Measurements from ENCODE around the gene TK1.
A peak's percentile ranks its signal among the peaks of the same experiment; 100 is the strongest.
"Not testable (repeated sequence)": the region's sequence is repeated elsewhere in the genome, so short reads cannot be mapped to it uniquely, and the experiment has no call there.

The TK1 gene

GRCh38 chr17:78180083-78180482 lies 6.8 kb downstream of the TK1 start:
- no peaks in the 10 kb centered on the region for H3K9me3 ChIP-seq (ENCODE audit: low read length)
- no peaks in the 10 kb centered on the region for H3K27me3 ChIP-seq (ENCODE audit: insufficient read depth, low read length)
- H3K36me3 ChIP-seq (ENCODE audit: insufficient read depth, low read length) = peaks cover 61% of the 10 kb centered on the region
- H3K4me1 ChIP-seq (ENCODE audit: insufficient read depth, low read length) = peaks cover 14% of the 10 kb centered on the region
- H2AFZ ChIP-seq (ENCODE audit: low read depth, low read length) = no peak overlapping the region
- no peak overlapping the region for H3K4me3 ChIP-seq (ENCODE audit: low read length)

DNA sequence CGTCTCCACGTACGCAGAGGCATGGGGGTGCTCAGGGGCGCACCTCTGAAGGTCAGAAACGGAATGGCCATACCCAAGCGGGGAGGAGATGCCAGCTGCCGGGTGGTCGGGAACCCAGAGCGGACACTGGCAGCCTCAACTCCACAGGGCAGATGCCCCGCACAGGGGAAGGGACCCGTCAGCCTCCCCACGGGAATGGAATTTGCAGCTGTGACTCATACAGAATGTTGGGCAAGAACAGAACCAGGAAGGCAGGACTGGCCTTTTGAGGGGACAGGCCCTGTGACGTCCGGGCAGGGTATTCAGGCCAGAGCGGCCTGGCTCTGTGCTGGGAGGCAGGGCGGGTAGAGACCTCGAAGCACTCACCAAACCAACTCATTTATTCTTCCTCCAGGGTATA lies 7.5 kb downstream of the TK1 start:
- Histone ChIP-seq H2AFZ (ENCODE audit: low read depth, low read length) (no peak overlapping the region), H3K27me3 (ENCODE audit: insufficient read depth, low read length) (no peaks in the 10 kb centered on the region), H3K4me3 (ENCODE audit: low read length) (no peak overlapping the region), H3K36me3 (ENCODE audit: insufficient read depth, low read length) (peaks cover 60% of the 10 kb centered on the region), H3K4me1 (ENCODE audit: insufficient read depth, low read length) (peaks cover 7% of the 10 kb centered on the region), H3K9me3 (ENCODE audit: low read length) (no peaks in the 10 kb centered on the region)

- Histone ChIP-seq H3K4me1 (ENCODE audit: insufficient read depth, low read length) (peaks cover 2% of the 10 kb centered on the region), H2AFZ (ENCODE audit: low read depth, low read length) (no peak overlapping the region), H3K9me3 (ENCODE audit: low read length) (no peaks in the 10 kb centered on the region), H3K36me3 (ENCODE audit: insufficient read depth, low read length) (peaks cover 45% of the 10 kb centered on the region), H3K27me3 (ENCODE audit: insufficient read depth, low read length) (no peaks in the 10 kb centered on the region), H3K4me3 (ENCODE audit: low read length) (no peak overlapping the region)
Observed at GRCh38 chr17:78176548-78177025, 10.3 kb downstream of the TK1 start.

DNA sequence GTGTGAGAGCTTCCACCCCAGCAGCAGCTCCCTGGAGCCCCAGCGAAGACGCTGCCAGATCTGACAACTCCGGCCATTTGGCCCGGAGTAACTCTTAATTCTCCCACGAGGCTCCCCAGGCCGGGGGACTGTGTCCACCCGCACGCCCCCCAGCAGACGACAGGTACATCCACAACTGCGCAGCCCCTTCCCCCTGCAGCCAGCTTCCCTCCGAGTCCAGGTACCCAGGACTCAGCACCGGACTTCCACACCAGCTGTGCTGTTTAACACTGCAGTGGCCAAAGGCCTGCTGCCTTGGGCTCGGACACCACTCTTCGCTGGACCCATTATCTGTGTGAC lies 11.2 kb downstream of the TK1 start:
- Histone ChIP-seq H3K4me1 (ENCODE audit: insufficient read depth, low read length) (peaks cover 2% of the 10 kb centered on the region), H3K9me3 (ENCODE audit: low read length) (no peaks in the 10 kb centered on the region), H2AFZ (ENCODE audit: low read depth, low read length) (no peak overlapping the region), H3K36me3 (ENCODE audit: insufficient read depth, low read length) (peaks cover 45% of the 10 kb centered on the region), H3K27me3 (ENCODE audit: insufficient read depth, low read length) (no peaks in the 10 kb centered on the region), H3K4me3 (ENCODE audit: low read length) (no peak overlapping the region)

DNA sequence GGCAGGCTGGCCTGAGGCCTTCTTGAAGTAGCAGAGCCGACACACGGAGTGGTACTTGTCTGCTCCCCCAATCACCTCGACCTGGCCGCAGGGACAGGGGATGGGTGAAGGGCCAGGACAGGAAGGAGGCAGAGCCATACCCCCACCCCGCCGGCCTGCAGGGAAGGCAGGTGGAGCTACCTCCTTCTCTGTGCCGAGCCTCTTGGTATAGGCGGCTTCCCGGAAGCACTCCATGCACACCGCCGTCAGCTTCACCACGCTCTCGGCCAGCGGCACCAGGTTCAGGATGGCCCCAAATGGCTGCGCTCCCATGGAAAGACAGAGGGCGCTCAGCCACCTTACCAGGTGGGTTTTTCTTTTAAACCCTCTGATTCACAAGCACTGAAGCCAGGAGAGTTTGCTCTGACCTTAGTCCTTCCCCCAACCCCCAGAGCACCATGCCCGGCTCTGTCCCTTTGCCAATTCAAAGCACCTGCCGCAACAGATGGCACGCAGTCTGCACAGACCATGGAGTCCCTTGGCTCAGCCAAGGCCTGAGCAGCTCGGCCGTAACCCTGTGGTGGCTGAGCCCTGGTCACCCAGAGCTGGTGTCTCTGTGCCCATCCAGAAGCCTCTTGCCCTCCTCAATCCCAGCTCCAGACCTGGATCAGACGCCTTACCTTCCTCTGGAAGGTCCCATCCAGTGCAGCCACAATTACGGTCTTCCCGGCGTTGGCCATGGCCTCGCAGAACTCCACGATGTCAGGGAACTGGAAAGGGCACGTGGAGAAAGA lies 11.8 kb downstream of the TK1 start:
- no peaks in the 10 kb centered on the region for H3K27me3 ChIP-seq (ENCODE audit: insufficient read depth, low read length)
- peaks cover 43% of the 10 kb centered on the region for H3K36me3 ChIP-seq (ENCODE audit: insufficient read depth, low read length)
- H3K9me3 ChIP-seq (ENCODE audit: low read length) = no peaks in the 10 kb centered on the region

GRCh38 chr17:78174346-78174869 lies 12.4 kb downstream of the TK1 start:
- H2AFZ ChIP-seq (ENCODE audit: low read depth, low read length) = no peak overlapping the region
- H3K4me3 ChIP-seq (ENCODE audit: low read length) = no peak overlapping the region
- peaks cover 37% of the 10 kb centered on the region for H3K36me3 ChIP-seq (ENCODE audit: insufficient read depth, low read length)
- no peaks in the 10 kb centered on the region for H3K27me3 ChIP-seq (ENCODE audit: insufficient read depth, low read length)
- no peaks in the 10 kb centered on the region for H3K9me3 ChIP-seq (ENCODE audit: low read length)
- peaks cover 2% of the 10 kb centered on the region for H3K4me1 ChIP-seq (ENCODE audit: insufficient read depth, low read length)

More for the DNA sequence above, 11.8 kb downstream of the TK1 start:
- Histone ChIP-seq H3K4me3 (ENCODE audit: low read length) (no peak overlapping the region), H2AFZ (ENCODE audit: low read depth, low read length) (no peak overlapping the region), H3K4me1 (ENCODE audit: insufficient read depth, low read length) (peaks cover 2% of the 10 kb centered on the region)

DNA sequence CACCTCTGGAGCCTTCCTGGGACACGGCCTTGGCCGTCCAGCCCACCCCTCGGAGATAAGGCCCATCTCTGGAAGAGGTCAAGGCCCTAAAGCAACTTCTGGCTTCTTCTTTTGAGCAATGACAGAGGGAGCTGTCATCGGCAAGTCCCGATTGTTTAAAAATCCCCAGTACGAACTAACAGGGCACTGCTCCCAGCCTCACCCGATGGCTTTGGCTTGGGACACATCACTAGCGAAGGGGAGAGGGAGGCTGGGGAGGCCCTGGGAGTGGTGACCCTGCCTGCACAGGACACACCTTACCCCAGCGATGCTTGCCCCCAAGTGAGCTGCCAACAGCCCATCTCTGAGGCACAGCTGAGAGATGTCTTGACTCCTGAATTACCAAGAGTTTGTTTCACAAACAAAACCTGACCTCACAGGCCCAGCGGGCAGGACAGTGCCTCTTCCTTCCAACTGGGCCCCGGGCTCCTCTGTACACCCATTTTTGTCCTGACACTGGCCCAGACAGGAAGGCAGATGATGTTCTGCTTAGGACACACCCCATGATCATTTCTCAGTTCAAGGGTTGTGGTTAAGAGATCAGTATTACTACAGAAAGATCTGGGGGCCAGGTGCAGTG lies 13.6 kb downstream of the TK1 start:
- Histone ChIP-seq H3K4me1 (ENCODE audit: insufficient read depth, low read length) (peaks cover 7% of the 10 kb centered on the region), H2AFZ (ENCODE audit: low read depth, low read length) (no peak overlapping the region), H3K36me3 (ENCODE audit: insufficient read depth, low read length) (peaks cover 26% of the 10 kb centered on the region), H3K9me3 (ENCODE audit: low read length) (no peaks in the 10 kb centered on the region), H3K27me3 (ENCODE audit: insufficient read depth, low read length) (no peaks in the 10 kb centered on the region), H3K4me3 (ENCODE audit: low read length) (no peak overlapping the region)

- Histone ChIP-seq H3K4me3 (ENCODE audit: low read length) (no peak overlapping the region), H3K9me3 (ENCODE audit: low read length) (no peaks in the 10 kb centered on the region), H3K36me3 (ENCODE audit: insufficient read depth, low read length) (peaks cover 25% of the 10 kb centered on the region), H2AFZ (ENCODE audit: low read depth, low read length) (no peak overlapping the region), H3K4me1 (ENCODE audit: insufficient read depth, low read length) (peaks cover 11% of the 10 kb centered on the region), H3K27me3 (ENCODE audit: insufficient read depth, low read length) (no peaks in the 10 kb centered on the region)
Observed at GRCh38 chr17:78172249-78173051, 14.4 kb downstream of the TK1 start.

GRCh38 chr17:78171591-78172248 lies 15.1 kb downstream of the TK1 start:
- H3K9me3 ChIP-seq (ENCODE audit: low read length); H2AFZ ChIP-seq (ENCODE audit: low read depth, low read length); H3K27me3 ChIP-seq (ENCODE audit: insufficient read depth, low read length); H3K4me3 ChIP-seq (ENCODE audit: low read length): not testable (repeated sequence)
- Histone ChIP-seq H3K4me1 (ENCODE audit: insufficient read depth, low read length) (peaks cover 11% of the 10 kb centered on the region), H3K36me3 (ENCODE audit: insufficient read depth, low read length) (peaks cover 25% of the 10 kb centered on the region)

DNA sequence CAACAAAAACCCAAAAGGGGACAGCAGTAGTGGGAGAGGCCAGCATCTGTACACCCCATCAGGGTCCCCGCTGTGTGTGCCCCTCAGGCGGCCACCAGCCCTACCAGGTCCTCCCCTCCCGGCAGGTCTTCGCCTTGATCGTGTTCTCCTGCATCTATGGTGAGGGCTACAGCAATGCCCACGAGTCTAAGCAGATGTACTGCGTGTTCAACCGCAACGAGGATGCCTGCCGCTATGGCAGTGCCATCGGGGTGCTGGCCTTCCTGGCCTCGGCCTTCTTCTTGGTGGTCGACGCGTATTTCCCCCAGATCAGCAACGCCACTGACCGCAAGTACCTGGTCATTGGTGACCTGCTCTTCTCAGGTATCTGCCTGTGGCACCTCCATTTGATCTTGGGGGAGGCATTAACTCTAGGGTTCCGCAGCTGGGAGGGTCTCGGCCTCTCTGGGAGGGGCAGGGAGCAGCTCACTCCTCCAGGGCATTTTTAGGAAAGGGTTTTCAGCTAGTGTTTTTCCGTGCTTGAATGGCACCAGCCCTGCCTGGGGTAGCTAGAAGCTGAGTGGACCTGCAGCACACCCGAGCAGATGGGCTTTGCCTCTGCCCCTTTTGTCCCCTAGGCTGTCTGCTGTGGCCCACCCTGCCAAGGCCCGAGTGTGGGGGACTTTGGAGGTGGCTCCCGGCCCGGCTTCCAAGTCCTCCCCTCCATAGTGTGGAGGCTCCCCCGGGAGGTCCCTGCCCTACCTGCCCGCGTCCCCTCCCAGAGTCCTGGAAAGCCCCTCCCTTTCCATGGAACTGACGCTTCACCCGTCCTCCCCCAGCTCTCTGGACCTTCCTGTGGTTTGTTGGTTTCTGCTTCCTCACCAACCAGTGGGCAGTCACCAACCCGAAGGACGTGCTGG lies 15.9 kb downstream of the TK1 start:
- H3K27me3 ChIP-seq (ENCODE audit: insufficient read depth, low read length) = no peaks in the 10 kb centered on the region
- H3K4me3 ChIP-seq (ENCODE audit: low read length) = no peak overlapping the region
- no peak overlapping the region for H2AFZ ChIP-seq (ENCODE audit: low read depth, low read length)
- H3K36me3 ChIP-seq (ENCODE audit: insufficient read depth, low read length) = peaks cover 21% of the 10 kb centered on the region
- H3K9me3 ChIP-seq (ENCODE audit: low read length) = no peaks in the 10 kb centered on the region
- H3K4me1 ChIP-seq (ENCODE audit: insufficient read depth, low read length) = peaks cover 11% of the 10 kb centered on the region

- no peaks in the 10 kb centered on the region for H3K27me3 ChIP-seq (ENCODE audit: insufficient read depth, low read length)
- H3K4me1 ChIP-seq (ENCODE audit: insufficient read depth, low read length) = peaks cover 11% of the 10 kb centered on the region
- H3K4me3 ChIP-seq (ENCODE audit: low read length) = peak overlapping the region; percentile 57
- peaks cover 8% of the 10 kb centered on the region for H3K36me3 ChIP-seq (ENCODE audit: insufficient read depth, low read length)
- H3K9me3 ChIP-seq (ENCODE audit: low read length) = no peaks in the 10 kb centered on the region
- peak overlapping the region; percentile 92 for H2AFZ ChIP-seq (ENCODE audit: low read depth, low read length)
Observed at GRCh38 chr17:78168903-78169793, 17.7 kb downstream of the TK1 start.

All from neuron (in vitro differentiated cells).